GM18517 (cell line): ENCODE data around the gene CPAMD8.

Experiments used
- ATAC-seq: cut with Tn5 transposase; IDR thresholded peaks from one replicate; pipeline ENCODE4 v1.9.1; 2021; ENCODE audit warnings: mild to moderate bottlenecking, moderate library complexity; ENCODE audit not compliant: unreplicated experiment

CPAMD8 gene

DNA sequence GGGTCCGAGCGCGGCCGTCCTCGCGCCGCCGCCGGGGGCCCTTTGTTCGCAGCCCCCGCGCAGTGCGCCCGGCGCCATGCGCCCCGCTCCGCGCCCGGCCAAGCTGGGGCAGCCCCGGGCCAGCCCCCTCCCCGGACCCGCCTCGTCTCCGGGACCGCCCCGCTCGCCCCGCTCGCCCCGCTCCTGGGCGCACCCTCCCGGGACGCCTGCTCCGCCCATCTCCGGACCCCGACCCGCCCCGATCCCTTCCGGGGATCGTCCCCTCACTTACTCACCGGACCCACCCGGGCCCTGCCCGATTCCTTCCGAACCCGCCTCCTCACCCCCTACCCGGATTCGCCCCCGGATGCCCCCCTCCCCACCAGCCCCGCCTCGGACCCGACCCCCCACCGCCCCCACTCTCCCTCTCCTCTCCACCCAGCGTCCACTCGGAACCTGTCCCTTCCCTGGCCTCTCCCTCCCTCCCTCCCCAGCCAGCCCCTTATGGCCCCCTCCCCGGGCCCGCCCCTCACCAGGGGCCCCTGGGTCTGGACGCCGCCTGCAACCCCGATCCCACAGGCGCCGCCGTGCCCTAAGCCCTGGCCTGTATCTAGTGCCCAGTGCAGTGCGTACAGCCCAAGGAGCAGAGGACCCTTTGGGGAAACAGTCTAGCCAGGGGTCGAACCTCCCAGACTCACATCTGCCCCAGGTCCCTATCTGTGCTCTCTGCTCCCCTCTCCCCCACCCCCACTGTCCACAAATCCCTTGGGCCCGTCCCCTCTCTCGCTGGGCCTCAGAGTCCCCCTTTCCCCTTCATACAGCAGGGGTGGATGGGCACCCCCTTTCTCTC, at the start of gene CPAMD8:
Gene CPAMD8 (minus strand): TSS at position 105 of the 829 bp plus-strand sequence. CDS start 168 bp downstream, outside the sequence.
- ATAC-seq = no peak

DNA sequence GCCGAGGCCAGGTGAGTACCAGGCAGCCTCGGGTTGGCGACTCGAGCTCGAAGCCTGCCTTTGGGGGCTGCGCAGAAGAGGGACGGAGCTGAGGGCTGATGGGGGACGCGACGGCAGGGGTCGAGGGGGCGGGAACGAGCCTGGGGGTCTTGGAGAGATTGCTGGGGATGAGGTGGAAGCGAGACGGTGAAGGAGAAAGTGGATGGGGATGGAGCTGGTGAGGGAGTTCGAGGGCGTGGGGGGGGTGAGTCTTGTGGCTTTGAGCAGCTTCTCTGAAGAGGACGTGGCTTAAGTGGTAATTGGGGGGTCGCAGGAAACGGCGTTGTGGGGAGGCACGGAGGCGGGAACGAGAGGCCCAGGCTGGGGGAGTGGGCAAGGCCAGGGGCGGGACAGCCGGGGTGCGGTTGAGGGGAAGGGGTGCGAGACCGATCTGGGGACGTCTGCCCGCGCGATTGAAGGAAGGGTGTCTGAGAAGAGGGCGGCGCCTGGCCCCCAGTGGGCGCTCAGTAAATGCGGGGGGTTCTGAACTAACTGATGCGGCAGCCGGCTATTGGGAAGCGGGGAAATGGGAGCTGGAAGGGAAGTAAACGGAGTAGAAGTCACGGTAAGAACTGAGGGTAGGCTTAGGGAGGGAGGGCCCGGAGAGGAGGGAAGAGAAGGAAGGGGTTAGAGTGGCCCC, 49.4 kb upstream of the CPAMD8 start:
- ATAC-seq = no peak

GRCh38 chr19:17075035-17075863, 48.6 kb upstream of the CPAMD8 start, which contains the start of the genes HAUS8 and MYO9B:
Gene HAUS8, minus strand, starts transcription at chr19:17075452. Its CDS starts 30 bp downstream, at chr19:17075422.
Gene MYO9B, plus strand, starts transcription at chr19:17075777. Its CDS starts 25,941 bp downstream, at chr19:17101718.
- ATAC-seq = peak; percentile 67

DNA sequence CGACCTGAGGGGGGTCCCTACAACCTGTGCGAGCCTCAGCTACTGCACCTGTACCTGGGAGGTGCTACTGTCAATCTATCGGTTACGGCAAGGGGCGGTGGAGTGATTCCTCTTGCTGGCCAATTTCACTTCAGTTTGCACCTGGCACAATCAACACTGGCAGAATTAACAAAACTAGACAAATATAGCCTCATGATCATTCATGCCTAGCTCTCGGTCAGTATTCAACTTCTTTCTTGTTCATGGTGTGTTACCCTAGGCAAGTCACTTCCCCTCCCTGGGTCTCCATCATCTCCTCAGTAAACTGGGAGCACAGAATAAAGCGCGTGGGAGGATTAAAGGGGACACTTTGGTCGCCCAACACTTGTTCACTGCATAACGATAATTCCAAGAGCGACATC, 48.0 kb upstream of the CPAMD8 start:
- ATAC-seq = peak; percentile 14

- ATAC-seq = peak; percentile 8
These were observed 47.4 kb upstream of the CPAMD8 start for GRCh38 chr19:17073869-17074633.

- no peak for ATAC-seq
These were observed 44.3 kb upstream of the CPAMD8 start for GRCh38 chr19:17070912-17071311.

DNA sequence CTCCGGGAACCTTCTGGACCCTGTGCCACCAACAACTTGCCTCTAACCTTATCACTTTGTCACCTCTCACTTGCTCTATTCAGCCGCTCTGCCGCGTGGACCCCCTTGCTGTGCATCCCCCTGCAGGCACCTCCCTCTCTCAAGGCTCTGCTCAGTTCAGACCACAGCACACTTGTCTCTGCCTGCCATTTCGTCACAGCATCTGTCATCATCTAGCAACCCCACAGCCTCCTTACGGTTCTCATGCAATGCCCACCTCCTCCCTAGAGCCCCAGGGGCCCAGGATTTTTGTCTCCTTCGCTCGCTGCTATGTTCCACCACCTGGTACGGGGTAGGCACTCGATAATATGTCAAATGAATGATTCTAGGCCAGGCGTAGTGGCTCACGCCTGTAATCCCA, 43.8 kb upstream of the CPAMD8 start:
- ATAC-seq = no peak

DNA sequence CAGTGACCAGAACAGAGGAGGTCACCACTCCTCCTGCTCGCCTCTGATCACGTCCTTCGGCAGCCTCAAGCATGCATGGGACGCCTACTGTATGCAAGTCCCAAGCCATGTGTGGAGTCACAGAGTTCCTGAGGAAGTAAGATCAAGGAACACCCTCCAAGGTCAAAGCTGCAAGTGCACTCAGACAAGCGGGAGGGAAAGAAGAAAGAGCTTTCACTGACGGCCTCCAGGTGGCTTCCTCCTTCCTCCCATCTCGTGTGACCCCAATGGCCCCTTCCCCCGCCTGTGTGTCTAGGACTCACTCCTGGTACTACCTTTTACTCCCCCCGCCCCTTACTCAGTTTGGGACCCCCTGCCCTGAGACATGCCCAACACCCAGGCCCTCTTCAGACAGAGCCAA, 42.6 kb upstream of the CPAMD8 start:
- no peak for ATAC-seq

DNA sequence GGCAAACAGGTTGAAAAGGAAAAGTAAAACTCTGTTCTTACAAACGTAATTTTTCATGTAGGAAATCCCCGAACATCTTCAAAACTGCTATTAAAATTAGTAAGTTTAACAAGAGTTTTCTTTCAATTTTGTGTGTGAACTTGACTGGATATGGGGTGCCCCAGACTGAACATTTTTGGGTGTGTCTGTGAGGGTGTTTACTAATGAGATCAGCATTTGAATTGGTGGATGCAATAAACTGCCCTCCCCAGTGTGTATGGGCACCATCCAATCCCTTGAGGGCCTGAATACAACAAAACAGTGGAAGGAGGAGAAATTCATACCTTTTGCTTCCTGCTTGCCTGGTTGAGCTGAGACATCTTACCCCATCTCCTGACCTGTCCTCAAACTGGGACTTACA, 36.8 kb upstream of the CPAMD8 start:
- ATAC-seq = no peak

DNA sequence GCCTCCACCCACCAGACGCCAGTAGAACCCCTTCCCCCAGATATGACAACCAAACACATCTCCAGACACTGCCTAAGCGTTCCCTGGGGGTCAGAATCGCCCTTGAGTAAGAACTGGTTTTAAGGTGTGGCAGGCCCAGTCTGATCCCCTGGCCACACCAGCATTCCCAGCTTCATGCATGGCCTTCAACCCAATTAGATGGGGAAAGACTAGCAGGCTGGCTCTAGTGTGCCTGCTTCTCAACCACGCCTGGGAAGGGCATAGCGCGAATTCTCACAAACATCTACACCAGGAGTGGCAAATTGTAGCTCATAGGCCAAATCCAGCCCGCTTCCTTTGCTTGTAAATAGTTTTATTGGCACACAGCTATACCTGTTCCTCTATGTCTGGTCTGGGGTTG, 35.1 kb upstream of the CPAMD8 start:
- ATAC-seq = no peak

GRCh38 chr19:17061205-17061604, 34.6 kb upstream of the CPAMD8 start:
- ATAC-seq = no peak

- no peak for ATAC-seq
These were observed 34.2 kb upstream of the CPAMD8 start for GRCh38 chr19:17060802-17061201.

GRCh38 chr19:17058236-17058635, 31.6 kb upstream of the CPAMD8 start:
- ATAC-seq = no peak

DNA sequence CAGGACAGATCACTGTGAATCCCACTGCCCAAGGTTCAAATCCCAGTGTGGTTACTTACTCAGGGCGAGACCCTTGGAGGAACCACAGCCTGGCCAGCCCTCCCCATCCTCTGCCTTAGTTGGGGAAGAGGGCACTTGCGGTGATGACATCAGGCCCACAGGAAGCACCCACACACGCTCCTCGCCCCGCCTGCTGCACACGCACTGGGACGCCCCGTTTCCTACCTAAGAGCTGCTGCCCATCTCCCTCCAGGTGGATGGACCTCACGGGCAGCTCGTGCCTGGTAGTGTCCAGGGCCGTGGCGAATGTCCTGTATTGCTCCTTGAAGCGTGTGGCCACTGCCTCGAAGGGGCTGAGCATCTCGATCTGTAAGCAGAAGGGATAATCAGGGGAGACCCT, 29.0 kb upstream of the CPAMD8 start:
- no peak for ATAC-seq

GRCh38 chr19:17054746-17055145, 28.1 kb upstream of the CPAMD8 start:
- no peak for ATAC-seq

GRCh38 chr19:17052439-17052838, 25.8 kb upstream of the CPAMD8 start:
- no peak for ATAC-seq

DNA sequence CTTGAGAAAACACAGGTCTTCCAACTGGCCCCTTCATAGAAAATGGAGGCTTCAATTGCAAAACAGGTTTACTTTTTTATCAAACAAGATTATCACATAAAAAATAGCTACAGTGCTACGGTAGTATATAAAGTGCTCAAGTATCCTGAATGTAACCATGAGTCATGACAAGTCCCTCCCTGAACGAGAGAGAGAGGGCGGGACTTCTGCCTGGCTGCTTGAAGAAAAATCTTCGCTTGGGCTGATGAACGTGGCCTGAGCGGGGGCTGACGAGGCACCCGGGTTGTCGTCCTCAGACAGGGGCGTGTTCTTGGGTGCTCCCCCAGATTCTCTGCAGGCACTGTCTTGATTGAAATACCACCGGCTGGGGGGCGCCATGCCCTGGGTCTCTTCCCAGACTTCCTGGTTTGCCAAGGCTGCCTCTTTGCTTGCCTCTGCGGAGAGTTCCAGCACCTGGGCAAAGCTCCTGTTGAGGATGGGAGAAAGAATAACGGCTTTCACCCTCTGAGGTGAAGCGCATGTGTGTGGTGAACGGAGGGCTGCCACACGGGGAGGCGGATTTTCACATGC, 23.2 kb upstream of the CPAMD8 start:
- ATAC-seq = no peak

DNA sequence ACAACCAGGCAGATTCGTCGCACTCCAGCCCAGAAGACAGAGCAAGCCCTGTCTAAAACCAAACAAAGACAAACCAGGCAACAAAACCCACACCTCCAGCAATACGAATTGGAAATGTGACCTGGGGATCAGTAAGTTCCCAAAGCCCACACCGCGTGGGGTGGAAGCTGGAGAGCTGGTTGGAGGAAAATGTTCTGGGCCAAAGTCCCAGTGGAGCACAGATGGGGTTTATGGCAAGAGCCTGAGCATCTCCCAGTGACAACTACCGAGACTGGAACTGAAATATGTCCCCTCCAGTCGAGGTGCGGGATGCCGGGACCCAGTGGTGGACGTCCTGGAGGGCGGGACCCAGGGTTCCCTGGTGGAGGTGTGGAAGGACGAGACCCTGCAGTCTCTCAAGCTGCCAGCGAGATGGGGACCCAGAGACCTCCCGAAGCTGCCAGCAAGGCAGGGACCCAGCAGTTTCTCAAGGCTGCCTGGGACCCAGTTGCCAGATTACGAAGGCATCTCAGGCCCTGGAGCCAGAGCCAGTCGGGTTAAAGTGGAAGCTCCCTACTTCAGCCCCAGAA, 22.4 kb upstream of the CPAMD8 start:
- ATAC-seq = no peak

GRCh38 chr19:17045907-17046502, 19.4 kb upstream of the CPAMD8 start:
- ATAC-seq = no peak
